Kidney epithelial cell (primary cell): ENCODE results near the gene ZCCHC24. TPM values are rescaled to one million over a fixed set of nuclear protein-coding genes. Genes with fewer than 3 reads are reported as not detected.

Experiments
- DNase-seq: peaks from one replicate; pipeline ENCODE4 v3.0.0-alpha.2; 2010; ENCODE audit warnings: low read depth
- H3K27me3 ChIP-seq: 2 replicates; pipeline ENCODE4 v1.6.0; 2011; ENCODE audit warnings: low read length; ENCODE audit not compliant: control insufficient read depth, insufficient read depth
- H3K36me3 ChIP-seq: 2 replicates; pipeline ENCODE4 v1.5.1; 2011; ENCODE audit warnings: low read length; ENCODE audit not compliant: control insufficient read depth, insufficient read depth
- H3K4me3 ChIP-seq: 2 replicates; pipeline ENCODE4 v1.5.1; 2011; ENCODE audit warnings: low read depth, mild to moderate bottlenecking, control low read depth, low read length
- total RNA-seq: library from RNA; depleted of rRNA; stranded (reverse); fragments of >200 nt; gene quantifications from 2 replicates; pipeline ENCODE4 v1.2.3, GENCODE V29; 2015
- TF ChIP-seq, protein P1 (sequence below): IDR thresholded peaks from 2 replicates; pipeline ENCODE4 v1.5.1; 2011; ENCODE audit warnings: mild to moderate bottlenecking, moderate library complexity, low read length, control low read depth, inconsistent platforms; ENCODE audit not compliant: insufficient read depth, poor library complexity, severe bottlenecking

Gene ZCCHC24
- total RNA-seq, 1 donor from 2014 or later: 6.2 TPM

- no peak for DNase-seq
- no peaks in the 10 kb centered on the region for H3K36me3 ChIP-seq
- H3K4me3 ChIP-seq: no peak overlapping the region
- TF ChIP-seq, protein P1, sequence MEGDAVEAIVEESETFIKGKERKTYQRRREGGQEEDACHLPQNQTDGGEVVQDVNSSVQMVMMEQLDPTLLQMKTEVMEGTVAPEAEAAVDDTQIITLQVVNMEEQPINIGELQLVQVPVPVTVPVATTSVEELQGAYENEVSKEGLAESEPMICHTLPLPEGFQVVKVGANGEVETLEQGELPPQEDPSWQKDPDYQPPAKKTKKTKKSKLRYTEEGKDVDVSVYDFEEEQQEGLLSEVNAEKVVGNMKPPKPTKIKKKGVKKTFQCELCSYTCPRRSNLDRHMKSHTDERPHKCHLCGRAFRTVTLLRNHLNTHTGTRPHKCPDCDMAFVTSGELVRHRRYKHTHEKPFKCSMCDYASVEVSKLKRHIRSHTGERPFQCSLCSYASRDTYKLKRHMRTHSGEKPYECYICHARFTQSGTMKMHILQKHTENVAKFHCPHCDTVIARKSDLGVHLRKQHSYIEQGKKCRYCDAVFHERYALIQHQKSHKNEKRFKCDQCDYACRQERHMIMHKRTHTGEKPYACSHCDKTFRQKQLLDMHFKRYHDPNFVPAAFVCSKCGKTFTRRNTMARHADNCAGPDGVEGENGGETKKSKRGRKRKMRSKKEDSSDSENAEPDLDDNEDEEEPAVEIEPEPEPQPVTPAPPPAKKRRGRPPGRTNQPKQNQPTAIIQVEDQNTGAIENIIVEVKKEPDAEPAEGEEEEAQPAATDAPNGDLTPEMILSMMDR: no peak
- no peaks in the 10 kb centered on the region for H3K27me3 ChIP-seq
Observed at GRCh38 chr10:79393221-79393923, 52.1 kb downstream of the ZCCHC24 start.

DNA sequence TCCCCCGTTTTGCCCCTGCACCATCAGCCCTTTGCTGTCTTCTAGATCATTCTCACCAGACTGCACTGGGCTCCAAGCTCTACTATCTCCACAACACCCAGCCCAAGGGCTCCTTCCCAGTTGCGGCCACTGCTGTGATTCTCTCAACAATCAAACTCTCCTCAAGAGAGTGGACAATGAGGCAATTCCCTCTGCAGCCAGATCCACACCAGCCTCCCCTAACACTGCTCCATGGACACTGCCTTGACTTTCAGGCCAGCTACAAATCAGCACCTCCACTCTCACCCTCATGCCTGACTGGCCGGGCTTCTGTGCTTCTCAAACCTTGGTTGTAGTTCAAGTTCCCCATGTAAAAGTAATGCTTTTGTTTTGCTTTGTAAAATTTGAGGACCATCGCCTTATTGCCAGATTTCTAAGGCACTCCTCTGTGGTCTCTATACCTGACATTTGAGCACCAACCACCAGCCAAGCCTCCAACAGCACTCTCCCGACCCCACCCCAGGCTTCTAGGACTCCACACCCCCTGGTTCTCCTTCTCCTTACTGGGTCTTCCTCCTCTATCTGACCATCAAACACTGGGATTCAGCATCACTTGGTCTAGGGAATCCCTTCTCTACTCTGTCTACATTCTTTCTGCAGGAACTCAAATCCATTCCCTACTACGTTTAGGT, 52.8 kb downstream of the ZCCHC24 start:
- Histone ChIP-seq H3K36me3 (no peaks in the 10 kb centered on the region), H3K4me3 (no peak overlapping the region), H3K27me3 (no peaks in the 10 kb centered on the region)
- no peak for DNase-seq
- TF ChIP-seq, protein P1: no peak

DNA sequence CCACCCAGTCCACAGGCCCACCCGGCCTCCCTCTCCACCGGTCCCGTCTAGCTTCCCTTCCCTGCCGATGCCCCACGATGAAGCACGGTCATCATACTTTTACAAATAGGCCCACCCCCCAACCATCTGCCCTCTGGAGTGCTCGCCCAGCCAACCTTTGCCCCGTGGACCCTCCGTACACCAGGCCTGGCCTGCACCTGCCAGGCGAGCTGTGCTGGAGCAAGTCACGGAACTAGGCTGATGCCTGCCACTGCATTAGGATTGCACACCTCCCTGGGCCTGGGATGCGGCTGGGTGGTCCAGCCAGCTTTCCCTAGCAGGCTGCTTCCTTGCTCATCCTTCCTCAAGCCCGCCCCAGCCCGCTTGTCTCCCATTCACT, 53.4 kb downstream of the ZCCHC24 start:
- Histone ChIP-seq H3K27me3 (no peaks in the 10 kb centered on the region), H3K36me3 (no peaks in the 10 kb centered on the region), H3K4me3 (no peak overlapping the region)
- no peak for DNase-seq
- TF ChIP-seq, protein P1: no peak

DNA sequence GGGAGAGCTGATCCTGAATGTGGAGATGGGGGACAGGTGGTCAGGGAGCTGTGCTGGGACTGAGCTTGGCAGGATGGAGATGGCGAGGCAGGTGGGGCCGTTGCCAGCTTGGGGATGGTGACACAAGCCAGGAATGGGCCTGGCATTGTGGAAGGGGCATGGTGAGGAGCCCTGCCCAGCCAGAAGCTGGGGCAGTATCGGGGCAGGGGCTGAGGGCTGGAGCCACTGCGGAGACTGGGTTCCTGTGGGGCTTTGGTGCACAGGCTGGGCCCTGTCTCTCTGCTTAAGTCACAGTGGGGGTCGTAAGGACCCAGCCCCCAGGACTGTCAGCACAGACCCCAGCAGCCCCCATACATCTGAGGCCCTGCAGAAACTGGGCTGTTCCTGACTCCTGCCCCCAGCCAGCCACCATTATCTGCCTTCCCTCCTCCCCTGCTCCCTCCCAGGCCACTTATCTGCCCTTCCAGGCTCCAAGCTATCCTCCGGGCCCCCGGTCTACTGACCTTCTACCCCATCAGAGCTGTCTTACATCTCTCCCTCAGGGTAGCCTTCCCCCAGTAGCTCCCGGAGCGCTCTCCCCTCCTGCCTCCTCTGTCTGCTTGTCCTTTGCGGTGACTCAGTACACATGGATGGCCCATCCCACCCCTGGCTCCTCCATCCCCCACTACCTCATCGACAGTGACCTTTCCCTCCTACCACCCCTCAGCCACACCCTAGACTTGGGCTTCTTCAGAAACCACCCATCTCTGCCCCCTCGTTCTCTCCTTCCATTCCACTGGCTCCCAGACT, 54.0 kb downstream of the ZCCHC24 start:
- Histone ChIP-seq H3K27me3 (no peaks in the 10 kb centered on the region), H3K4me3 (no peak overlapping the region), H3K36me3 (no peaks in the 10 kb centered on the region)
- DNase-seq: no peak
- TF ChIP-seq, protein P1: no peak

- Histone ChIP-seq H3K36me3 (no peaks in the 10 kb centered on the region), H3K27me3 (no peaks in the 10 kb centered on the region), H3K4me3 (no peak overlapping the region)
- TF ChIP-seq, protein P1: no peak
- no peak for DNase-seq
Observed at GRCh38 chr10:79390551-79391229, 54.7 kb downstream of the ZCCHC24 start.
